A673 (cell line): Measurements from ENCODE around the gene NRXN3. TPM values are rescaled to one million over a fixed set of nuclear protein-coding genes. Genes with fewer than 3 reads are reported as not detected.

Experiments
- BruUV-seq: library from RNA; stranded (reverse); fragments of 400-500 nt; replicated peaks from 2 replicates; lab custom pipeline; 2021; lab: Mats Ljungman, UMichigan
- CTCF ChIA-PET: fragments of 300-600 bp; sonication (Branson Sonifier 250); formaldehyde crosslinking; loops from one replicate; lab custom pipeline; 2022; ENCODE audit warnings: antibody characterized with exemption; lab: Charles Lee
- POLR2A ChIA-PET: fragments of 300-600 bp; sonication (Branson Sonifier 250); formaldehyde crosslinking; loops from one replicate; lab custom pipeline; 2022; ENCODE audit warnings: antibody characterized with exemption; ENCODE audit not compliant: low non-redundant PET; lab: Charles Lee
- DNase-seq: peaks from one replicate; pipeline ENCODE4 v3.0.0-alpha.2; 2015; ENCODE audit warnings: low spot score
- H3K27ac ChIP-seq: fragments of 200-600 bp; sonication (generic); 2 replicates; pipeline ENCODE4 v1.5.1; 2016; ENCODE audit warnings: mixed run types, low read depth, mild to moderate bottlenecking, mixed read lengths, antibody characterized with exemption, low read length; ENCODE audit not compliant: poor library complexity, severe bottlenecking
- H3K27me3 ChIP-seq: fragments of 200-600 bp; sonication (generic); replicated peaks from 2 replicates; pipeline ENCODE4 v1.6.1; 2017; ENCODE audit warnings: mixed run types, low read depth, mild to moderate bottlenecking, mixed read lengths, antibody characterized with exemption, low read length; ENCODE audit not compliant: insufficient read depth, poor library complexity
- H3K36me3 ChIP-seq: fragments of 200-600 bp; sonication (generic); 2 replicates; pipeline ENCODE4 v1.6.1; 2016; ENCODE audit warnings: mixed run types, mild to moderate bottlenecking, mixed read lengths, antibody characterized with exemption, low read length; ENCODE audit not compliant: insufficient read depth, poor library complexity, severe bottlenecking
- H3K4me1 ChIP-seq: fragments of 200-600 bp; sonication (generic); 2 replicates; pipeline ENCODE4 v1.6.1; 2017; ENCODE audit warnings: mixed run types, mild to moderate bottlenecking, mixed read lengths, antibody characterized with exemption, low read length; ENCODE audit not compliant: insufficient read depth, poor library complexity, severe bottlenecking
- H3K4me3 ChIP-seq: fragments of 200-600 bp; sonication (generic); 2 replicates; pipeline ENCODE4 v1.5.1; 2016; ENCODE audit warnings: low read depth, mixed run types, mild to moderate bottlenecking, mixed read lengths, low read length; ENCODE audit not compliant: poor library complexity, severe bottlenecking
- H3K9me3 ChIP-seq: fragments of 200-600 bp; sonication (generic); 2 replicates; pipeline ENCODE4 v1.6.1; 2016; ENCODE audit warnings: mixed run types, low read depth, mild to moderate bottlenecking, mixed read lengths, antibody characterized with exemption, low read length; ENCODE audit not compliant: poor library complexity, severe bottlenecking
- CTCF ChIP-seq: fragments of 300-800, 200-600 bp; sonication (generic); conservative IDR thresholded peaks from 2 replicates; pipeline ENCODE4 v1.5.1; 2017; ENCODE audit warnings: low read depth, mild to moderate bottlenecking, antibody characterized with exemption, low read length, moderate library complexity, mixed read lengths
- EZH2 ChIP-seq: fragments of 200-600 bp; sonication (generic); IDR thresholded peaks from 2 replicates; pipeline ENCODE4 v1.6.1; 2017; ENCODE audit warnings: borderline replicate concordance, low read depth, mild to moderate bottlenecking, mixed read lengths, antibody characterized with exemption, low read length; ENCODE audit not compliant: poor library complexity, severe bottlenecking
- intact Hi-C: fragments of 100-400 bp; cut with micrococcal nuclease; formaldehyde crosslinking; loops from one replicate; pipeline ENCODE4 v1.10.0; 2022; ENCODE audit not compliant: unreplicated experiment
- total RNA-seq: library from RNA; stranded (reverse); gene quantifications from 2 replicates; pipeline ENCODE4 v1.2.3, GENCODE V29; 2021

The NRXN3 gene
- total RNA-seq, 1 experiment from 2014 or later = 0.21 TPM

DNA sequence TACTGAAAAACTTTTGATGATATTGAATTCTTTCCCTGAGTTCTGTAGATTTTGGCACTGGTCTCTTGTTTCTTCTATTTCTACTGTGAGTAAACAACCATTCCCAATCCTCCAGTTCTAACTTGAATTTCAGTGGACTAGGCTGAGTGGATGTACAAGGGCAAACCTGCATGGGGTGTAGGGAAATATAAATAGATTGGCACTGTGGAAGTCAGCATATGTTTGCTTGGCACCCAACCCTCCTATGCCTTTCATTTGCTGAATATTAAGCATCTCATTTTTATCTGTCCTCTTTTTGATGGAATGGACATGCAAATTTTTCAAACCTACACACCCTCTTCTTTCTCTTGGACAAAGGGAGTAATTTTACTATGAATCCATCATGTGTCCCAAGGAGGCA lies 1212.9 kb downstream of the NRXN3 start:
- intact Hi-C loops = no loop called here
- no TSS peak for BruUV-seq
- POLR2A ChIA-PET = no interaction called here

DNA sequence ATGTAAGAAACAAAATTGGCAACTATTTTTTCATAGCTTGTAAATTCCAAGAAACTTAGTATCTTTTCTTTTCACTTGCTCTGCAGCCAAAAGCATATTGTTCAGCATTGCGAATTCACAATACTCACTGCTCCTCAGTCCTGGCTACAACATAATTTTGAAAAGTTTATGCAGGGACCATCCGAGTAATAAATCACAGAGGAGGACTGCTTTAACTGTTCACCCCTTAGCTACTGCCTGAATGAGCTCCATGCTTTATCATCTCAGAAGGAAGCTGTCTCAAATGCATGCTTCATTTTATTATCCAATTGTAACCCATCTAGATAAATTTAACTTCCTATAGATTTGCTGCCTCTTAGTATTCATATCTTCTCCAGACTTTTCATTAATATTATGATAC lies 1213.3 kb downstream of the NRXN3 start:
- no TSS peak for BruUV-seq
- ChIA-PET POLR2A (no interaction called here), CTCF (no interaction called here)
- H3K9me3 ChIP-seq = no peaks in the 10 kb centered on the region
- H3K4me3 ChIP-seq = no peak overlapping the region
- no peaks in the 10 kb centered on the region for H3K4me1 ChIP-seq
- DNase-seq = no peak
- intact Hi-C loops = no loop called here
- no peak overlapping the region for H3K27ac ChIP-seq
- H3K36me3 ChIP-seq = no peaks in the 10 kb centered on the region
- H3K27me3 ChIP-seq = no peaks in the 10 kb centered on the region
- TF ChIP-seq CTCF = no peak
- no peak for TF ChIP-seq EZH2

More for the DNA sequence above, 1212.9 kb downstream of the NRXN3 start:
- CTCF ChIA-PET = no interaction called here
- no peak overlapping the region for H3K27ac ChIP-seq
- H3K27me3 ChIP-seq = no peaks in the 10 kb centered on the region
- no peaks in the 10 kb centered on the region for H3K9me3 ChIP-seq
- no peaks in the 10 kb centered on the region for H3K4me1 ChIP-seq
- H3K36me3 ChIP-seq = no peaks in the 10 kb centered on the region
- DNase-seq = no peak
- no peak overlapping the region for H3K4me3 ChIP-seq
- no peak for TF ChIP-seq EZH2
- TF ChIP-seq CTCF = no peak

DNA sequence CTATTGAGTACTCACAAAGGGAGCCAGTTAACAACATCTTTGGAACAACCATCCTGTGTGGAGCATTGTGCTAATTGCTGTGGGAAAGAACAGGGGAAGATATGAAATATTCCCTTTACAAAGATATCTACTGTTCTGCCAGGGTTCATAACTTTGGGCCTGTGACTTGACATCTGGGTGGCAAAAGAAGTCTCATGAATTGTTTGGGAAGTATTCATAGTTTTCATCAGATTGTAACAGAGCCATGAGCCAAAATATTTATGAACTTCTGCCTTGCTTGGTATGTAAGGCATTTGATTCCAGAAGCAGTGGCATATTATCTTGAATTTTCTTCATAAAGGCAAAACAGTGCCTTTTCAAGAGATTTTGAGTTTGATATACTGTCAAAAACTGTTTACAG lies 1224.9 kb downstream of the NRXN3 start:
- POLR2A ChIA-PET = no interaction called here
- no peak for TF ChIP-seq CTCF
- no peak for TF ChIP-seq EZH2
- DNase-seq = no peak
- Histone ChIP-seq H3K27me3 (no peaks in the 10 kb centered on the region), H3K9me3 (no peaks in the 10 kb centered on the region), H3K27ac (no peak overlapping the region), H3K4me3 (no peak overlapping the region), H3K36me3 (no peaks in the 10 kb centered on the region), H3K4me1 (no peaks in the 10 kb centered on the region)
- no TSS peak for BruUV-seq
- CTCF ChIA-PET = no interaction called here
- intact Hi-C loops = no loop called here
